ENCODE data around the gene ARHGAP6.

DNA sequence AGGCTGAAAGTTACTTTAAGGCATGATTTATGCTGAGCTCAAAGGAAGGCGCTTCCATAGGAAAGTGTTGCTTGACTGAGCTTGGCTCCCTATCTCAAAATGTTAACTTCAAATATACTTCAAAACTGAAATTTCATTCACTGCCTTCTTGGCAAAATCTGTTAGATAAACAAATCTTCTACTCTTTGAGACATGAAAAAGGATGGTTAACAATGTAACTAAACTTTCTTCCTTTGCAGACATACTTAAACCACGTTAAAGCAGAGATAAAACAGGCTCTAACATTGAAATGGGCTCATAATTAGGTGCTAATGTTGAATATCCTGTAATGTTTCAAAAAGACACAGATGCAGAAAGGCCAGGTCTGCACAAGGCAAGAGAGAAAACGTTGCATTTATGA, 262.1 kb downstream of the ARHGAP6 start:
- TF ChIP-seq CTCF (IDR thresholded peaks at IDR 0.05; ENCODE audit: extremely low read depth in 1 of 2, insufficient read depth in 1 of 2, low read depth in 1 of 2, low read length in 2 of 2) = no peak
- no peak for TF ChIP-seq EZH2 (IDR thresholded peaks at IDR 0.05; ENCODE audit: borderline replicate concordance, low read depth, low read length, severe bottlenecking)
- no peak for TF ChIP-seq JUN (IDR thresholded peaks at IDR 0.05; ENCODE audit: borderline replicate concordance, insufficient read depth, insufficient read length, low read depth)
